Astrocyte of the spinal cord (primary cell): Measurements from ENCODE around the gene DCTN2.

Source experiments
- DNase-seq: peaks from one replicate; pipeline ENCODE4 v3.0.0; 2011; ENCODE audit warnings: low read depth, low spot score
- H3K4me3 ChIP-seq: 2 replicates; pipeline ENCODE4 v1.5.1; 2011; ENCODE audit warnings: low read depth, mild to moderate bottlenecking, low read length, moderate library complexity
- CTCF ChIP-seq: IDR thresholded peaks from 2 replicates; pipeline ENCODE4 v1.5.1; 2012; ENCODE audit warnings: low read depth, mild to moderate bottlenecking, low read length, inconsistent platforms
- in situ Hi-C: cut with HindIII; loops from 2 replicates; pipeline ENCODE4 v1.10.0; 2017; ENCODE audit warnings: low sequenced_read_pairs

DCTN2 gene

GRCh38 chr12:57582440-57582839 lies 35.4 kb upstream of the DCTN2 start:
- DNase-seq = no peak
- in situ Hi-C loops = no loop called here
- no peak for TF ChIP-seq CTCF
- no peak overlapping the region for H3K4me3 ChIP-seq

GRCh38 chr12:57581802-57582201 lies 34.8 kb upstream of the DCTN2 start:
- in situ Hi-C loops = no loop called here
- TF ChIP-seq CTCF = no peak
- DNase-seq = no peak
- H3K4me3 ChIP-seq = no peak overlapping the region

- TF ChIP-seq CTCF = no peak
- H3K4me3 ChIP-seq = no peak overlapping the region
- DNase-seq = no peak
- in situ Hi-C loops = no loop called here
These were observed 33.4 kb upstream of the DCTN2 start for GRCh38 chr12:57580466-57580795.

- no peak for TF ChIP-seq CTCF
- DNase-seq = no peak
- H3K4me3 ChIP-seq = no peak overlapping the region
- in situ Hi-C loops = no loop called here
These were observed 32.9 kb upstream of the DCTN2 start for GRCh38 chr12:57579677-57580465.

GRCh38 chr12:57579011-57579410 lies 32.0 kb upstream of the DCTN2 start:
- in situ Hi-C loops = no loop called here
- H3K4me3 ChIP-seq = no peak overlapping the region
- TF ChIP-seq CTCF = no peak
- DNase-seq = no peak

- in situ Hi-C loops = no loop called here
- H3K4me3 ChIP-seq = no peak overlapping the region
- no peak for TF ChIP-seq CTCF
- no peak for DNase-seq
These were observed 31.2 kb upstream of the DCTN2 start for GRCh38 chr12:57577981-57578758.
